Lower lobe of right lung (tissue), 2 donors: Measurements from ENCODE around the gene DHX8. TPM values are rescaled to one million over a fixed set of nuclear protein-coding genes. Genes with fewer than 3 reads are reported as not detected.

Experiments used
- ATAC-seq, 2 donors: fragments of 200-7000 bp; cut with Tn5 transposase; one replicate each; pipeline ENCODE4 v1.9.1; 2020 to 2022; ENCODE audit warnings: mild to moderate bottlenecking in 2 of 2, moderate library complexity in 2 of 2
- DNase-seq: peaks from one replicate; pipeline ENCODE4 v3.0.0-alpha.2; 2020
- H3K27ac ChIP-seq: fragments of 200-600 bp; one replicate; pipeline ENCODE4 v1.8.0; 2022
- H3K27me3 ChIP-seq: fragments of 200-600 bp; one replicate; pipeline ENCODE4 v1.8.0; 2022; ENCODE audit warnings: low read depth
- H3K36me3 ChIP-seq: fragments of 200-600 bp; one replicate; pipeline ENCODE4 v1.8.0; 2022; ENCODE audit warnings: mild to moderate bottlenecking
- H3K4me1 ChIP-seq: fragments of 200-600 bp; one replicate; pipeline ENCODE4 v1.8.0; 2022
- H3K4me3 ChIP-seq: fragments of 200-600 bp; one replicate; pipeline ENCODE4 v1.8.0; 2022; ENCODE audit warnings: mild to moderate bottlenecking
- H3K9me3 ChIP-seq: fragments of 200-600 bp; one replicate; pipeline ENCODE4 v1.8.0; 2022
- intact Hi-C: fragments of 100-400 bp; cut with DNase I; formaldehyde crosslinking; loops from one replicate; pipeline ENCODE4 v1.11.0; 2022
- total RNA-seq: library from RNA; stranded (reverse); fragmentation: NEBNext Ultra II Directional; extraction: Animal tissue kit (Norgen Biotek cat#: 25700); gene quantifications from one replicate; pipeline ENCODE4 v1.2.1, GENCODE V29; 2021
- TF ChIP-seq, protein P1 (sequence below): fragments of 200-600 bp; IDR thresholded peaks from one replicate; pipeline ENCODE4 v1.8.0; 2022; ENCODE audit warnings: antibody characterized with exemption, mild to moderate bottlenecking
- donor health status: DM: no; HTN: yes; CAD: no; lungs with severe emphysema.

Gene DHX8
- total RNA-seq, 1 donor from 2014 or later = 56.7 TPM

DNA sequence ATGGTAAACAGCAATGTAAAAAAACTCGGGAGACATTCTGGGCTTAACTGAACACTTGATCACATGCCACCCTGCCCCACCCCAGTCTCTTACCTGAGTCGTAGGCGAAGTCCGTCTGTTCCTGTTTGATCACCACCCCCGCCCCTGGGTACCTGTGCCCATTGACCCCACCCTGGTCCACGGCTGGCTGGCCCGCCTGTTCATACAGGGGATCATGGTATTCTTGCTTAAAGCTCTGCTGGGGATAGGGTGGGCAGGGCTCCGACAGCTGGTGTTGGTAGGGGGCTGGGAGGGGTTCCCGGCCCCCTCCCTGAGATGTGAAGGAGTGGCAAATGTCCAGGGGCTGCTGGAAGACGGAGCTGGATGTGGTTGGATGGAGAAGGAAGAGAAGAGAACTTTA is 48.8 kb downstream of the DHX8 start:
- ATAC-seq = no peak
- intact Hi-C loops = no loop called here
- Histone ChIP-seq H3K27ac (no peak overlapping the region), H3K27me3 (no peaks in the 10 kb centered on the region), H3K9me3 (no peaks in the 10 kb centered on the region), H3K4me3 (no peak overlapping the region), H3K36me3 (peaks cover 5% of the 10 kb centered on the region), H3K4me1 (peaks cover 16% of the 10 kb centered on the region)
- DNase-seq = no peak
- TF ChIP-seq, protein P1, sequence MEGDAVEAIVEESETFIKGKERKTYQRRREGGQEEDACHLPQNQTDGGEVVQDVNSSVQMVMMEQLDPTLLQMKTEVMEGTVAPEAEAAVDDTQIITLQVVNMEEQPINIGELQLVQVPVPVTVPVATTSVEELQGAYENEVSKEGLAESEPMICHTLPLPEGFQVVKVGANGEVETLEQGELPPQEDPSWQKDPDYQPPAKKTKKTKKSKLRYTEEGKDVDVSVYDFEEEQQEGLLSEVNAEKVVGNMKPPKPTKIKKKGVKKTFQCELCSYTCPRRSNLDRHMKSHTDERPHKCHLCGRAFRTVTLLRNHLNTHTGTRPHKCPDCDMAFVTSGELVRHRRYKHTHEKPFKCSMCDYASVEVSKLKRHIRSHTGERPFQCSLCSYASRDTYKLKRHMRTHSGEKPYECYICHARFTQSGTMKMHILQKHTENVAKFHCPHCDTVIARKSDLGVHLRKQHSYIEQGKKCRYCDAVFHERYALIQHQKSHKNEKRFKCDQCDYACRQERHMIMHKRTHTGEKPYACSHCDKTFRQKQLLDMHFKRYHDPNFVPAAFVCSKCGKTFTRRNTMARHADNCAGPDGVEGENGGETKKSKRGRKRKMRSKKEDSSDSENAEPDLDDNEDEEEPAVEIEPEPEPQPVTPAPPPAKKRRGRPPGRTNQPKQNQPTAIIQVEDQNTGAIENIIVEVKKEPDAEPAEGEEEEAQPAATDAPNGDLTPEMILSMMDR = no peak

DNA sequence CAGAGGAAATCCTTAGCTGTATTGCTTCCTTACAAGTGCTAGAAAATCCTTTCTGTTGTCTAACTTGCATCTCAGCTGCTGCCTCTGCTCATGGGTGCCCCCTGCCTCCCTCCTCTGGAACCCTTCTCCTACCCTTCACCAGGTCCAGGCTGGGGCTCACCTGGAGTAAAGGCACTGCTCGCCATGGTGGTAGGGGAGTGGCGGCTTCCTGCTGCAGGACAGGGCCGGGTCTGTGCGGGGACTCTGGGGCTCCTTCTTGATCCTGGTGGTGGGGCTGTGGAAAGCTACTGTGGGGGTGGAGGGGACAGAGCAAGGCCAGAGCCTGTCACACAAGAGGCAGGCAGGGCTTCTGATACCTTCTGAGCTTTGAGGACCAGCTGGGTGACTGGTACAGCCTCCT is 49.9 kb downstream of the DHX8 start:
- Histone ChIP-seq H3K4me1 (peaks cover 16% of the 10 kb centered on the region), H3K27me3 (no peaks in the 10 kb centered on the region), H3K36me3 (no peaks in the 10 kb centered on the region), H3K9me3 (no peaks in the 10 kb centered on the region), H3K27ac (no peak overlapping the region), H3K4me3 (no peak overlapping the region)
- DNase-seq (no peak), ATAC-seq (no peak)
- intact Hi-C loops = no loop called here
- TF ChIP-seq, protein P1 = no peak

DNA sequence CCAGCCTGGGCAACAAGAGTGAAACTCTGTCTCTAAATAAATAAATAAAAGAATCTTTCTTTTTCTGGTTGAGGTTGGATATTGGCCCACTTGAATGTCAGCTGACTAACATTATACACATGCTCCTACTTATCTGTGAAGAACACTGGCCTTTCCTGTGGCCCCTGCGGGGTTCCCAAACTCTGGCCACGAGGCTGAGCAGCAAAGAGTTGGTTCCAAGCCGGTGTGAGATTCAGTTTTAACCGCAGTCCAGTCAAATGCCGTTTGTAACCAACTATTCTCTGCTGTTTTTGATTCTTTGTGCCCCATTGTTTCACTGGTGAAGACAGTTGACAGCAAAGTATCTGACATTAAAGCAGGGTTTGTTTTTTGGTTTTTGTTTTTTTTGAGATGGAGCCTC is 51.1 kb downstream of the DHX8 start:
- ATAC-seq = no peak
- TF ChIP-seq, protein P1 = no peak
- Histone ChIP-seq H3K27me3 (no peaks in the 10 kb centered on the region), H3K36me3 (no peaks in the 10 kb centered on the region), H3K9me3 (no peaks in the 10 kb centered on the region), H3K4me1 (peaks cover 13% of the 10 kb centered on the region), H3K27ac (no peak overlapping the region), H3K4me3 (no peak overlapping the region)
- DNase-seq = no peak
- intact Hi-C loops = no loop called here

DNA sequence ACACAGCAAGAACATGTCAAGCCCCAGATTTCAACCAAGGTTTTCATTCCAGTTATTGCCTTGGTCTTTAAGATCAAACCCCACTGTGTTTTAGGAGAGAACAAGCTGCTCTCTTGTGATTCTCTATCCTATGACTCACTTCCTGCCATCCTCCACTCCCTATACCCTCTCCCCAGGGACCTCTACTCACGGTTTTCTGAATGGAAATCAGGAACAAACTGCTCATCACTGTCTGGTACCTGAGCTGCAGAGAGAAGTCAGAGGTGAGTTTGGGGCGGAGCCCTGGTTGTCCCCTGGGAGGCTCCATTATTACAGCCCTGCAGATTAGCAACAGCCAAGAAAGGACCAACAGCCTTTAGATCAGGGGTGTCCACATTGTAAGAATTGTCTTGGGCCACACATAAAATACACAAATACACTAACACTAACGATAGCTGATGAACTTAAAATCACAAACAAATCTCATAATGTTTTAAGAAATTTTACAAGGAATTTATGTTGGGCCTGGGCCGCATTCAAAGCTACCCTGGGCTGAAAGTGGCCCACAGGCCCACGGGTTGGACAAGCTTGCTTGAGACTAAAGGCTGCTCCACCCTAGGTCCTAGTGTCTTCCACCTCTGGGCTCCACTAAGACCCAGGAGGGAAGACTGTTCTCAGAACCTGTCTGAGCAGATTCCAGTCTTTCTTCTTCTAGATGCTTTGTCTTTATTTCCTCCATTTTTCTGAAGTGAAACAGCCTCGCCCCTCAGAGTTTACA is 52.6 kb downstream of the DHX8 start:
- Histone ChIP-seq H3K36me3 (no peaks in the 10 kb centered on the region), H3K27me3 (no peaks in the 10 kb centered on the region), H3K9me3 (no peaks in the 10 kb centered on the region), H3K4me3 (no peak overlapping the region), H3K27ac (no peak overlapping the region), H3K4me1 (peaks cover 3% of the 10 kb centered on the region)
- no peak for ATAC-seq
- TF ChIP-seq, protein P1 = no peak
- no peak for DNase-seq
- intact Hi-C loops = no loop called here

DNA sequence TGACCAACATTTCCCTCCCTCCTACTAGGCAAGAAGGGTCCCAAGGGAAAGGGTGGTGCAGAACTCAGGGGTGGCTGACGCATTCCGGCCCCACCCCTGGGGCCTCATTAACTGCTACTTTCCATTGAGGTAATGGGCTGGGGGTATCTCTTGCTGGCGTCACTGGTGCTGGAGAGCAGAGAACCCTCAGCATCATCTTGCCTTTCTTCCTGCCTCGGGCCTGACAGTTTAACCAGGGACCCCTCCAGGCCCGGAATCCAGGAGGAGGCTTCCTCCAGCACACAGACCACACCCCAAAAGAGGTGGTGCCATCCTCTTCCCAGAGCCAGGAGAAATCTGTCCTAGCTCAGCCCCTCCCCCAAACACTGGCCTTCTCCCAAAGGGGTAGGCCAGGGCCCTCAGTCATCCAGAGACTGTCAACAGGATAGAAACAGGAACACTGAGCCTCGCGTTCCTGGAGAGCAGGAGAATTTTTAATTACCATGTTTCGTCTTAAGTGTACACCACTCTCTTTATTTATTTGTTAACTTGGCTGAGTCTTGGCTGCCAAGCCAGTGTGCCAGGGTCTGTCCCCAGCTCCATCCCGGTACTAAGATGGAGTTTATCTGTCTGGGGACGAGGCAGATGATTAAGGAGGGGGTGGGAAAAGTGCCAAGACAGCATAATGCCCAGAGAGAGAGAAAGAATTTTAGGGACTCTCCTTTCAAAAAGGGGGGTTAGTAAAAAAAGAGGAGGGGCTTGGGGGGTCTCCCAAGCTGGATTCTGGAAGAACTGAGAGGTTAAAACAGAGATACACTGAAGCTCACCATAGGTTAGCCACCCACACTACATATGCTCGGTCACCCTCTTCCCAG is 57.3 kb downstream of the DHX8 start:
- ATAC-seq (no peak), DNase-seq (no peak)
- peaks cover 8% of the 10 kb centered on the region for H3K27me3 ChIP-seq
- intact Hi-C loops = no loop called here
- H3K9me3 ChIP-seq = no peaks in the 10 kb centered on the region
- no peak overlapping the region for H3K27ac ChIP-seq
- peaks cover 9% of the 10 kb centered on the region for H3K4me1 ChIP-seq
- no peaks in the 10 kb centered on the region for H3K36me3 ChIP-seq
- TF ChIP-seq, protein P1 = no peak
- no peak overlapping the region for H3K4me3 ChIP-seq
